ENCODE measurements around the gene RNASE11. TPM values are rescaled to one million over a fixed set of nuclear protein-coding genes. Genes with fewer than 3 reads are reported as not detected.

The RNASE11 gene
- total and polyA plus RNA-seq, 12 donors = not detected

DNA sequence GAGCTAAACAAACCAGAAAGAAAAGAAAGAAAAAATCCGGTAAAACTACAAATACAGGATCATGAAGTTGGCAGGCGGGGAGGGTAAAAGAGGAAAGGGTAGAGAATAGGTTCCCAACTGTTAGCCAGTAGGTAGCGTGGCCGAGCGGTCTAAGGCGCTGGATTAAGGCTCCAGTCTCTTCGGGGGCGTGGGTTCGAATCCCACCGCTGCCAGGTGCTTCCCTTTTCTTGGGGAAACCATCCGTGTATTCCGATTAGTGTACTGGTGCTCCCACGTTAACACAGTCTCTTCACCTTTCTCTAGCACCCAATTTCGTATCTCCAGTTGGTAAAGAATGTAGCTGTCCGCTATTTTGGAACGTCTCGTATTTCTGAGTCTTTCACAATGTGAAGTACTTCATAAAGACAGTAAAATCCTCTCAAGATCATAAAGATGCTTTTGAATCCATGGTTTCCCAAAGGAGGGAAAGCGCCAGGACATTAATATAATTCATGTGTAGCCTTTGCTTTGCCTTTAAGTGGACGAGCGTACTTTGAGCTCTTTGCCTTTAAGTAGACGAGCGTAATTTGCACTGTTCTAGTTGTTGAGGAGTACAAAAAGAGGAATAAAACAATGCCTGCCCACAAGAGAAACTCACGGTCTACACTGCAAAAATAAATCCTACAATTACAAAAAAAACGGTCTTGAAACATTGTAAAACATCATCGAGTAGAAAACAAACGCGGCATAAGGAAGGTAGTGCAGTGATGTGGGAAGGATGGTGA is 22.4 kb upstream of the RNASE11 start:
- DNase-seq (peak; percentile 78 to 82), ATAC-seq (peak; percentile 63 to 92 (median 69))
- Histone ChIP-seq H3K36me3 (no peaks in the 10 kb centered on the region), H3K27me3 (no peaks in the 10 kb centered on the region), H3K4me3 (peak overlapping the region; percentile 69 to 96 (median 76)), H3K9me3 (no peaks in the 10 kb centered on the region), H3K4me1 (peaks cover 3 to 44% (median 22%) of the 10 kb centered on the region in 9 donors), H3K27ac (peak overlapping the region in 7 of 10 donors; percentile 33 to 75 (median 59))
- intact Hi-C loops (cut with DNase I) = loop anchor here in 9 of 10 donors (1.0 to 10.0 kb wide), 9 partner anchors 72 to 283 kb away; partner anchors contain the start of genes APEX1 (in 3 of the 9), PARP2 (in 3 of the 9), RNASE4 (in 2 of the 9) and ANG (in 1 of the 9)
- WGBS, 2 donors = 4 to 6% methylated on average over 27 of the region's 27 CpGs
- TF ChIP-seq, protein P1, sequence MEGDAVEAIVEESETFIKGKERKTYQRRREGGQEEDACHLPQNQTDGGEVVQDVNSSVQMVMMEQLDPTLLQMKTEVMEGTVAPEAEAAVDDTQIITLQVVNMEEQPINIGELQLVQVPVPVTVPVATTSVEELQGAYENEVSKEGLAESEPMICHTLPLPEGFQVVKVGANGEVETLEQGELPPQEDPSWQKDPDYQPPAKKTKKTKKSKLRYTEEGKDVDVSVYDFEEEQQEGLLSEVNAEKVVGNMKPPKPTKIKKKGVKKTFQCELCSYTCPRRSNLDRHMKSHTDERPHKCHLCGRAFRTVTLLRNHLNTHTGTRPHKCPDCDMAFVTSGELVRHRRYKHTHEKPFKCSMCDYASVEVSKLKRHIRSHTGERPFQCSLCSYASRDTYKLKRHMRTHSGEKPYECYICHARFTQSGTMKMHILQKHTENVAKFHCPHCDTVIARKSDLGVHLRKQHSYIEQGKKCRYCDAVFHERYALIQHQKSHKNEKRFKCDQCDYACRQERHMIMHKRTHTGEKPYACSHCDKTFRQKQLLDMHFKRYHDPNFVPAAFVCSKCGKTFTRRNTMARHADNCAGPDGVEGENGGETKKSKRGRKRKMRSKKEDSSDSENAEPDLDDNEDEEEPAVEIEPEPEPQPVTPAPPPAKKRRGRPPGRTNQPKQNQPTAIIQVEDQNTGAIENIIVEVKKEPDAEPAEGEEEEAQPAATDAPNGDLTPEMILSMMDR (IDR thresholded peaks at IDR 0.05) = no peak

DNA sequence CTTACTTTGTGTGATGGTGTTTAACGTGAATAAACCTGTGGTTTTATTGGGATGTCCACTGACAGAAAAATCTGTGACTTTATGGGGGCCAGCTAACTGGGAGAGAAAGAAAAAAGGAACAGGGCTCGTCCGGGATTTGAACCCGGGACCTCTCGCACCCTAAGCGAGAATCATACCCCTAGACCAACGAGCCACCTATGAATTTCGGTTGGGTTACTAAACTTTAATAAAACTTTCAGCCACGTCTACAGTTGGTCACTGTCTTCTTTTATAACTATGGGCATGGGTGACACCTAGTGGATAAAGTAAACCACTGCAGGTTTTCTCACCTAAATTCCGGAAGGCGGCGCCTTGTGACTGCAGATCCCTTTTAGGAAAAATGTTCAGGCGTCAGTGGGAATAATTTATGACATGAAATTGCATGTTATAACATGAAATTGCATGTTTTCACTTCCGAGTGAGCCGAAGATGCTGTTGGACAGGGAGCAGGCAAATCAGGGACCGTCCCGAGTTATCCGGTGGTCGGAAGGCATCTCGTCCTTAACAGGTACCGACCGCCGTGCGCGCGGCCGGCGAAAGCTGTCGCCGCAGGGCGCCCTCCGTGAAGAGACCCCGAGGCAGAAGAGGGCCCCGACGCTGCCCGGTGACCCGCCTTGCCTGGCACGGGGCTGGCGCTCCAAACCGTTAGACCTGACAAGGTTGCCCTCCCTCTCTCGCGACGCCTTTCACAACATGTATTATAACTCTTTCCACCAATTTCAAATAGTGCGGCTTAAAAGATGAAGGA is 21.6 kb upstream of the RNASE11 start:
- Histone ChIP-seq H3K27me3 (no peaks in the 10 kb centered on the region), H3K9me3 (no peaks in the 10 kb centered on the region), H3K4me3 (peak overlapping the region; percentile 69 to 96 (median 76)), H3K27ac (peak overlapping the region in 8 of 10 donors; percentile 29 to 75 (median 54)), H3K36me3 (no peaks in the 10 kb centered on the region), H3K4me1 (peaks cover 3 to 39% (median 21%) of the 10 kb centered on the region in 9 donors)
- WGBS, 2 donors = 0% methylated on average over 44 of the region's 44 CpGs
- DNase-seq (peak; percentile 28 to 72), ATAC-seq (peak; percentile 26 to 67 (median 60))
- TF ChIP-seq, protein P1 (IDR thresholded peaks at IDR 0.05) = peak; percentile 90 to 99 (median 94)
- intact Hi-C loops (cut with DNase I) = loop anchor here (1.0 to 10.0 kb wide), 22 partner anchors 73 to 287 kb away; partner anchors contain the start of genes TEP1 (in 6 of the 10), APEX1 (in 3 of the 10), PARP2 (in 3 of the 10) and RNASE4 (in 2 of the 10)

DNA sequence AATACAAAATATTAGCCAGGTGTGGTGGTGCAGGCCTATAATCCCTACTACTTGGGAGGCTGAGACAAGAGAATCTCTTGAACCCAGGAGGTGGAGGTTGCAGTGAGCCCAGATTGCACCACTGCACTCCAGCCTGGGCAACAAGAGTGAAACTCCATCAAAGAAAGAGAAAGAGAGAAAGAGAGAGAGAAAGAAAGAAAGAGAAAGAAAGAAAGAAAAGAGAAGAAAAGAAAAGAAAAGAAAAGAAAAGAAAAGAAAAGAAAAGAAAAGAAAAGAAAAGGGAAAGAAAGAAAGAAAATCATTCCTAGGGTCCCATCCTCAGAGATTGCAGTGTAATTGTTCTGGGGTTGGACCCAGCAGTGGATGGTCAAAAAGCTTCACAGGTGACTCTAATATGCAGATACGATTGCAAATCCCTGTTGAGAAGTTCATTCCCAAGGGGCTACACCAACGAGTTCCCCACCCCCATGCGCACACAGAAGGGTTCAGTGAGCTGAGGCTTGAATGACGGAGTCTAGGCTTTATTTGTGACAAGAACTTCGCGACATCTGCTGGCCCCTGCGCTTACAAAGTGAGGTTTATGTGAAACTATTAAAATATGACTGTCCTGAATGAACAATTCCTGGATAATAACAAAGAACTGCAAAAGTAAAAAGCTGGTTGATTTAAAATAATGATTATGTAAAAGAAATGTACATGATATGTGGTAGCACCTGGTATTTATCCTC is 20.7 kb upstream of the RNASE11 start:
- Histone ChIP-seq H3K9me3 (no peaks in the 10 kb centered on the region), H3K36me3 (no peaks in the 10 kb centered on the region), H3K27me3 (no peaks in the 10 kb centered on the region), H3K4me3 (peak overlapping the region in 1 of 10 donors; percentile 75), H3K4me1 (peaks cover 3 to 32% (median 15%) of the 10 kb centered on the region in 9 donors), H3K27ac (peak overlapping the region in 1 of 10 donors; percentile 19)
- ATAC-seq = no peak
- TF ChIP-seq, protein P1 (IDR thresholded peaks at IDR 0.05) = no peak
- DNase-seq = no peak
- WGBS, 2 donors = 54 to 63% methylated on average over 7 of the region's 7 CpGs
- intact Hi-C loops (cut with DNase I) = loop anchor here (1.0 to 10.0 kb wide), 15 partner anchors 74 to 286 kb away; partner anchors contain the start of genes TEP1 (in 6 of the 10), OSGEP (in 1 of the 10) and PIP4P1 (in 1 of the 10)

All from heart right ventricle (tissue), 16 donors.